ENCODE data around the gene IQGAP2. TPM values are rescaled to one million over a fixed set of nuclear protein-coding genes. Genes with fewer than 3 reads are reported as not detected.

IQGAP2 gene
- total and polyA plus RNA-seq, 2 donors: 20.7 to 33.3 TPM

DNA sequence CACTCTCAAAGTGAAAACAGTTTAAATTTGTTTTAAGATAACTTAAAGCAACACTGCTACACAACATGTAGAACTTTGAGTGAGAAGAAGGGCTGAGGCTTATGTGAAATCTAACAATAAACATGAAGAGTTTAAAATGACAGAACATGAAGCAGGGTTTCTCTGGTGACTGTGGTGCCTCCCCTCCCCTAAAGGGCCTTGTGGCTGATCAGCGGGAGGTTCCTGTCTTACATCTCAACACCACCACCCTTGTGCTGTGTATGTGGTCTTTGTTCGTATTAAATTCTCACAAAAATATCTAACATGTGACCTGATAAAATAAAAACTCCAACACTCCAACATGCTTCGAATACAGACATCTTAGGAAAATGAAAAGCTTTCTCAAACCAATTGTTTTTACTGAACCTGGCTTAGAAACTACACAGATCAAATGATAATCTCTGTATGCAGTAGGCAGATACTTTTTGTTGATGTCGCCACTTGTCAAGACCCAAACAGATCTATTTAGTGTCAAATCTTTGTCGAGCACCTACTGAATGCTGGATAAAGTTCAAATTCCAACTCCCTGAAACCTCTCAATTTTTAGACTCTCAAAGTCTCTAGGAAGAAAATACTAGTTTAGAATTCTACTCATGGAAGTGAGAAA, 9.9 kb upstream of the IQGAP2 start:
- Histone ChIP-seq H3K9me3 (ENCODE audit: control insufficient read depth in 2 of 2, insufficient read depth in 1 of 2, low read length in 1 of 2) (no peaks in the 10 kb centered on the region), H3K4me3 (ENCODE audit: low read length in 2 of 2) (no peak overlapping the region), H3K4me1 (ENCODE audit: control insufficient read depth in 2 of 2, insufficient read depth in 2 of 2, low read length in 2 of 2) (peaks cover 5 to 29% of the 10 kb centered on the region in 2 donors), H3K27ac (ENCODE audit: low read depth in 1 of 2, low read length in 1 of 2) (peak overlapping the region in 1 of 2 donors; percentile 42), H3K36me3 (ENCODE audit: control insufficient read depth in 2 of 2, insufficient read depth in 2 of 2, low read length in 1 of 2) (no peaks in the 10 kb centered on the region), H3K27me3 (ENCODE audit: control insufficient read depth in 2 of 2, insufficient read depth in 1 of 2, low read length in 1 of 2) (no peaks in the 10 kb centered on the region)
- DNase-seq (ENCODE audit: low read depth in 6 of 9, low spot score in 9 of 9): peak in 4 of 9 donors; percentile 26 to 73 (median 39)
- WGBS: 54% methylated on average over 5 of the region's 5 CpGs

- peaks cover 4 to 28% of the 10 kb centered on the region in 2 donors for H3K4me1 ChIP-seq (ENCODE audit: control insufficient read depth in 2 of 2, insufficient read depth in 2 of 2, low read length in 2 of 2)
- WGBS: 97% methylated on average over 2 of the region's 2 CpGs
- H3K27ac ChIP-seq (ENCODE audit: low read depth in 1 of 2, low read length in 1 of 2): no peak overlapping the region
- H3K36me3 ChIP-seq (ENCODE audit: control insufficient read depth in 2 of 2, insufficient read depth in 2 of 2, low read length in 1 of 2): no peaks in the 10 kb centered on the region
- no peak for DNase-seq (ENCODE audit: low read depth in 6 of 9, low spot score in 9 of 9)
- H3K27me3 ChIP-seq (ENCODE audit: control insufficient read depth in 2 of 2, insufficient read depth in 1 of 2, low read length in 1 of 2): peaks cover 9 to 11% of the 10 kb centered on the region in 2 donors
- H3K4me3 ChIP-seq (ENCODE audit: low read length in 2 of 2): no peak overlapping the region
- H3K9me3 ChIP-seq (ENCODE audit: control insufficient read depth in 2 of 2, insufficient read depth in 1 of 2, low read length in 1 of 2): peaks cover 0 to 2% of the 10 kb centered on the region in 2 donors
Measured at GRCh38 chr5:76397200-76397599, 5.9 kb upstream of the IQGAP2 start.

GRCh38 chr5:76399268-76399667, 3.8 kb upstream of the IQGAP2 start:
- no peak for DNase-seq (ENCODE audit: low read depth in 6 of 9, low spot score in 9 of 9)
- Histone ChIP-seq H3K36me3 (ENCODE audit: control insufficient read depth in 2 of 2, insufficient read depth in 2 of 2, low read length in 1 of 2) (no peaks in the 10 kb centered on the region), H3K9me3 (ENCODE audit: control insufficient read depth in 2 of 2, insufficient read depth in 1 of 2, low read length in 1 of 2) (peaks cover 0 to 2% of the 10 kb centered on the region in 2 donors), H3K4me3 (ENCODE audit: low read length in 2 of 2) (no peak overlapping the region), H3K4me1 (ENCODE audit: control insufficient read depth in 2 of 2, insufficient read depth in 2 of 2, low read length in 2 of 2) (peaks cover 7 to 33% of the 10 kb centered on the region in 2 donors), H3K27ac (ENCODE audit: low read depth in 1 of 2, low read length in 1 of 2) (no peak overlapping the region), H3K27me3 (ENCODE audit: control insufficient read depth in 2 of 2, insufficient read depth in 1 of 2, low read length in 1 of 2) (peaks cover 9 to 11% of the 10 kb centered on the region in 2 donors)
- 100% methylated on average over 2 of the region's 2 CpGs for WGBS

DNA sequence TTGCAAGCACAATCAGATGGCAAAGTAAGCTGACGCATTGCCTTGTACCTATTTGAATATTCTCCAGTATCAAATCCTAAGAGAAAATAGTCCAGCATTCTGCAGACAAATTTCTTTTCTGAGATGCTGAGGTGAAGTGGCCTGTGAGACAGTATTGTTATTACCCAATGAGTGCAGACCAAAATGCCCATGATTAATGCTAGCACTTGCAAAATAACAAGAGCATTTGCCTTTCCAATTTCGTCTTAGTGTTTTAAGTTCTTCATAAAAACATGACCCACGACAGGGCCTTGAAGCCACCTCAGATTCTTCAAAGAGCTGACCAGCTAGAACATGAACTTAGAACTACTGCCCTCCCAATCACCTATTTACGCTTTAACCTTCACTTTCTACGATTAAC, 2.6 kb upstream of the IQGAP2 start:
- Histone ChIP-seq H3K36me3 (ENCODE audit: control insufficient read depth in 2 of 2, insufficient read depth in 2 of 2, low read length in 1 of 2) (no peaks in the 10 kb centered on the region), H3K27me3 (ENCODE audit: control insufficient read depth in 2 of 2, insufficient read depth in 1 of 2, low read length in 1 of 2) (peaks cover 9 to 11% of the 10 kb centered on the region in 2 donors), H3K9me3 (ENCODE audit: control insufficient read depth in 2 of 2, insufficient read depth in 1 of 2, low read length in 1 of 2) (peaks cover 0 to 2% of the 10 kb centered on the region in 2 donors), H3K4me1 (ENCODE audit: control insufficient read depth in 2 of 2, insufficient read depth in 2 of 2, low read length in 2 of 2) (peaks cover 16 to 34% of the 10 kb centered on the region in 2 donors), H3K27ac (ENCODE audit: low read depth in 1 of 2, low read length in 1 of 2) (no peak overlapping the region), H3K4me3 (ENCODE audit: low read length in 2 of 2) (no peak overlapping the region)
- no peak for DNase-seq (ENCODE audit: low read depth in 6 of 9, low spot score in 9 of 9)
- 91% methylated on average over 5 of the region's 5 CpGs for WGBS

DNA sequence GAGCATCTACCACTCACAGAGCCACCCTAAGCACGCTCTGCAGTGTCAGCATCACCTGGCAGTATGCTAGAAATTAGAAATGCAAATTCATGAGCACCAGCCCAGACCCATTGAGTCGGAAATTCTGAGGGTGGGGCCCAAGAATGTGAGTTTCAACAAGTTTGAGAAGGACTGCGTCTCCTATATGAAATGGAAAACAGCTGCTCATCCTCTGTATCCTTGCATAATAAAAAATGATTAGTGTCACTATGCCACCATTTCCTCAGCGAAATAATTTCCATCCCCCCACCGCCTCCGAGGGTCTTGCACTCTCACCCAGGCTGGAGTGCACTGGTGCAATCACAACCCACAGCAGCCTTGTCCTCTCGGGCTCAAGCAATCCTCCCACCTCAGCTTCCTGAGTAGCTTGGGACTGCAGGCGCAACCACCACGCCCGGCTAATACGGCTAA, 1.3 kb upstream of the IQGAP2 start:
- peaks cover 16 to 34% of the 10 kb centered on the region in 2 donors for H3K4me1 ChIP-seq (ENCODE audit: control insufficient read depth in 2 of 2, insufficient read depth in 2 of 2, low read length in 2 of 2)
- H3K9me3 ChIP-seq (ENCODE audit: control insufficient read depth in 2 of 2, insufficient read depth in 1 of 2, low read length in 1 of 2): peaks cover 0 to 2% of the 10 kb centered on the region in 2 donors
- peaks cover 9 to 11% of the 10 kb centered on the region in 2 donors for H3K27me3 ChIP-seq (ENCODE audit: control insufficient read depth in 2 of 2, insufficient read depth in 1 of 2, low read length in 1 of 2)
- peak overlapping the region in 1 of 2 donors; percentile 69 for H3K4me3 ChIP-seq (ENCODE audit: low read length in 2 of 2)
- DNase-seq (ENCODE audit: low read depth in 6 of 9, low spot score in 9 of 9): peak in 1 of 9 donors; percentile 40
- no peaks in the 10 kb centered on the region for H3K36me3 ChIP-seq (ENCODE audit: control insufficient read depth in 2 of 2, insufficient read depth in 2 of 2, low read length in 1 of 2)
- H3K27ac ChIP-seq (ENCODE audit: low read depth in 1 of 2, low read length in 1 of 2): peak overlapping the region in 1 of 2 donors; percentile 92
- 21% methylated on average over 11 of the region's 11 CpGs for WGBS

DNA sequence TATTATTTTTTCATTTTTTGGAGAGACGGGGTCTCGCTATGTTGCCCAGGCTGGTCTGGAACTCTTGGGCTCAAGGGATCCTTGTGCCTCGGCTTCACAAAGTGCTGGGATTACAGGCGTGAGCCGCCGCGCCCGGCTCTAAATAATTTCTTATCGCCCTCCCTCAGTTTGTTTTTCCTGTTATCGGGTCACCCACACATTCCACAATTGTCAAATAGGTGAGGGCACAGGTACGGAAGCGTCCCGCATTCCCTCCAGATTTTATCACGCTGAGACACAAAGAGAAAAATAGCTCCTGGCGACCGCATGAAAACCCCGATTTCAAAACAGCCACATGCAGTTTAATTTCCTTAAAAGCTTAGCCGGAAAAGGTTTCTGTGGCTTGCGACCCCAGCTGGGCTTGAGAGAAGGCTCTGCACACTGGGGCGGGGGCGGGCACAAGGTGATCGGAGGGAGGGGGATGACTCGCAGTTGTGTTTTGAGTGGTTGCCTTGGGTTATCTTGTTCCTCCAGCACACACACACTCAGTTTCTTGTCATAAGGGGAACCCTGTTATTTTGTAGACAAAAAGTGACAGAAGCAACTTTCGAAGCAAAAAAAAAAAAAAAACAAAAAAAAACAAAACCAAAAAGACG, 717 bp upstream of the IQGAP2 start:
- Histone ChIP-seq H3K4me1 (ENCODE audit: control insufficient read depth in 2 of 2, insufficient read depth in 2 of 2, low read length in 2 of 2) (peaks cover 16 to 34% of the 10 kb centered on the region in 2 donors), H3K9me3 (ENCODE audit: control insufficient read depth in 2 of 2, insufficient read depth in 1 of 2, low read length in 1 of 2) (peaks cover 0 to 2% of the 10 kb centered on the region in 2 donors), H3K36me3 (ENCODE audit: control insufficient read depth in 2 of 2, insufficient read depth in 2 of 2, low read length in 1 of 2) (no peaks in the 10 kb centered on the region), H3K27ac (ENCODE audit: low read depth in 1 of 2, low read length in 1 of 2) (peak overlapping the region; percentile 86 to 92), H3K27me3 (ENCODE audit: control insufficient read depth in 2 of 2, insufficient read depth in 1 of 2, low read length in 1 of 2) (peaks cover 9 to 11% of the 10 kb centered on the region in 2 donors), H3K4me3 (ENCODE audit: low read length in 2 of 2) (peak overlapping the region; percentile 69 to 77)
- DNase-seq (ENCODE audit: low read depth in 6 of 9, low spot score in 9 of 9): peak in 8 of 9 donors; percentile 63 to 93 (median 79)
- whole genome bisulfite sequencing: under 1% methylated on average over 25 of the region's 25 CpGs

- Histone ChIP-seq H3K36me3 (ENCODE audit: control insufficient read depth in 2 of 2, insufficient read depth in 2 of 2, low read length in 1 of 2) (no peaks in the 10 kb centered on the region), H3K4me3 (ENCODE audit: low read length in 2 of 2) (peak overlapping the region; percentile 69 to 77), H3K4me1 (ENCODE audit: control insufficient read depth in 2 of 2, insufficient read depth in 2 of 2, low read length in 2 of 2) (peaks cover 16 to 34% of the 10 kb centered on the region in 2 donors), H3K27me3 (ENCODE audit: control insufficient read depth in 2 of 2, insufficient read depth in 1 of 2, low read length in 1 of 2) (peaks cover 9 to 11% of the 10 kb centered on the region in 2 donors), H3K9me3 (ENCODE audit: control insufficient read depth in 2 of 2, insufficient read depth in 1 of 2, low read length in 1 of 2) (peaks cover 0 to 2% of the 10 kb centered on the region in 2 donors), H3K27ac (ENCODE audit: low read depth in 1 of 2, low read length in 1 of 2) (peak overlapping the region; percentile 86 to 92)
- peak in 7 of 9 donors; percentile 26 to 77 (median 46) for DNase-seq (ENCODE audit: low read depth in 6 of 9, low spot score in 9 of 9)
- WGBS: under 1% methylated on average over 30 of the region's 30 CpGs
Measured at GRCh38 chr5:76403766-76404222, 709 bp downstream of the IQGAP2 start.

- peaks cover 16 to 34% of the 10 kb centered on the region in 2 donors for H3K4me1 ChIP-seq (ENCODE audit: control insufficient read depth in 2 of 2, insufficient read depth in 2 of 2, low read length in 2 of 2)
- peak overlapping the region; percentile 69 to 77 for H3K4me3 ChIP-seq (ENCODE audit: low read length in 2 of 2)
- H3K9me3 ChIP-seq (ENCODE audit: control insufficient read depth in 2 of 2, insufficient read depth in 1 of 2, low read length in 1 of 2): peaks cover 0 to 2% of the 10 kb centered on the region in 2 donors
- peaks cover 9 to 11% of the 10 kb centered on the region in 2 donors for H3K27me3 ChIP-seq (ENCODE audit: control insufficient read depth in 2 of 2, insufficient read depth in 1 of 2, low read length in 1 of 2)
- H3K27ac ChIP-seq (ENCODE audit: low read depth in 1 of 2, low read length in 1 of 2): peak overlapping the region; percentile 70 to 92
- H3K36me3 ChIP-seq (ENCODE audit: control insufficient read depth in 2 of 2, insufficient read depth in 2 of 2, low read length in 1 of 2): no peaks in the 10 kb centered on the region
- 3% methylated on average over 21 of the region's 21 CpGs for WGBS
- DNase-seq (ENCODE audit: low read depth in 6 of 9, low spot score in 9 of 9): peak in 7 of 9 donors; percentile 29 to 78 (median 54)
Measured at GRCh38 chr5:76404223-76405211, 1.4 kb downstream of the IQGAP2 start.

Data from thymus (tissue), 11 donors.